A204.1 (cell line): ENCODE data around the gene OR10T2.
"Not testable (repeated sequence)": the region's sequence is repeated elsewhere in the genome, so short reads cannot be mapped to it uniquely, and the experiment has no call there.

ENCODE experiments used
- FAIRE-seq: peaks from 2 replicates; lab custom pipeline; 2012; peaks lifted over from hg19 to GRCh38; lab: Jason Lieb, UNC

The OR10T2 gene

GRCh38 chr1:158398818-158399514, at the start of gene OR10T2:
Gene OR10T2 (minus strand): TSS chr1:158399466. CDS start chr1:158399466, 0 bp downstream.
- no peak for FAIRE-seq

GRCh38 chr1:158445376-158445775, 46.1 kb upstream of the OR10T2 start:
- FAIRE-seq: no peak

GRCh38 chr1:158434741-158435140, 35.5 kb upstream of the OR10T2 start:
- no peak for FAIRE-seq

- not testable (repeated sequence) for FAIRE-seq
Measured at GRCh38 chr1:158430163-158430562, 30.9 kb upstream of the OR10T2 start.

GRCh38 chr1:158426137-158426536, 26.9 kb upstream of the OR10T2 start, which contains the start of gene OR10K2:
Gene OR10K2 (minus strand): TSS chr1:158426237. CDS start chr1:158420866, 5,371 bp downstream.
- FAIRE-seq: no peak

- no peak for FAIRE-seq
Measured at GRCh38 chr1:158425027-158425426, 25.8 kb upstream of the OR10T2 start.

GRCh38 chr1:158422212-158422611, 22.9 kb upstream of the OR10T2 start:
- no peak for FAIRE-seq

GRCh38 chr1:158417586-158417985, 18.3 kb upstream of the OR10T2 start:
- FAIRE-seq: no peak

- FAIRE-seq: no peak
Measured at GRCh38 chr1:158414651-158415345, 15.5 kb upstream of the OR10T2 start.

- FAIRE-seq: no peak
Measured at GRCh38 chr1:158407092-158407491, 7.8 kb upstream of the OR10T2 start.

GRCh38 chr1:158400871-158401270, 1.6 kb upstream of the OR10T2 start:
- no peak for FAIRE-seq

- no peak for FAIRE-seq
Measured at GRCh38 chr1:158396646-158397045, 2.6 kb downstream of the OR10T2 start.

- no peak for FAIRE-seq
Measured at GRCh38 chr1:158393476-158393875, 5.8 kb downstream of the OR10T2 start.

GRCh38 chr1:158391099-158391498, 8.2 kb downstream of the OR10T2 start:
- FAIRE-seq: no peak

GRCh38 chr1:158390331-158390730, 8.9 kb downstream of the OR10T2 start:
- FAIRE-seq: no peak

- FAIRE-seq: no peak
Measured at GRCh38 chr1:158374860-158375259, 24.4 kb downstream of the OR10T2 start.

GRCh38 chr1:158374101-158374500, 25.2 kb downstream of the OR10T2 start:
- FAIRE-seq: not testable (repeated sequence)

GRCh38 chr1:158371188-158371953, 27.9 kb downstream of the OR10T2 start:
- no peak for FAIRE-seq

GRCh38 chr1:158366783-158367182, 32.5 kb downstream of the OR10T2 start:
- FAIRE-seq: no peak

GRCh38 chr1:158362941-158363340, 36.3 kb downstream of the OR10T2 start:
- no peak for FAIRE-seq

- no peak for FAIRE-seq
Measured at GRCh38 chr1:158362482-158362881, 36.8 kb downstream of the OR10T2 start.

GRCh38 chr1:158357441-158357840, 41.8 kb downstream of the OR10T2 start:
- no peak for FAIRE-seq

GRCh38 chr1:158356616-158357015, 42.6 kb downstream of the OR10T2 start:
- FAIRE-seq: no peak
